Fibroblast of lung (primary cell): Measurements from ENCODE around the gene GCC1. TPM values are rescaled to one million over a fixed set of nuclear protein-coding genes. Genes with fewer than 3 reads are reported as not detected.

Experiments
- DNase-seq, 2 donors: peaks; one replicate each; pipeline versions ENCODE4 v3.0.0 to v3.0.0-alpha.2; 2010; ENCODE audit warnings: low read depth in 2 of 2
- H2AFZ ChIP-seq: 2 replicates; pipeline ENCODE4 v1.5.1; 2012; ENCODE audit warnings: low read length, control low read depth, inconsistent platforms
- H3K27ac ChIP-seq: 2 replicates; pipeline ENCODE4 v1.5.1; 2011; ENCODE audit warnings: low read length, control low read depth; ENCODE audit not compliant: insufficient read depth
- H3K27me3 ChIP-seq: 2 replicates; pipeline ENCODE4 v1.5.1; 2011; ENCODE audit warnings: mild to moderate bottlenecking, low read length; ENCODE audit not compliant: control insufficient read depth, insufficient read depth
- H3K36me3 ChIP-seq: 2 replicates; pipeline ENCODE4 v1.5.1; 2011; ENCODE audit warnings: low read length; ENCODE audit not compliant: control insufficient read depth, insufficient read depth
- H3K4me1 ChIP-seq: 2 replicates; pipeline ENCODE4 v1.5.1; 2011; ENCODE audit warnings: low read length; ENCODE audit not compliant: control insufficient read depth, insufficient read depth; ENCODE audit errors: extremely low read depth
- H3K4me2 ChIP-seq: 2 replicates; pipeline ENCODE4 v1.5.1; 2011; ENCODE audit warnings: low read length, control low read depth; ENCODE audit not compliant: insufficient read depth; ENCODE audit errors: extremely low read depth
- H3K4me3 ChIP-seq, 4 experiments: fragments of 200-600 bp in 1 of 4; sonication (generic) in 1 of 4; replicated peaks in 1 of 4; 2 replicates each; pipeline ENCODE4 v1.5.1; 2011 to 2016; ENCODE audit warnings: low read length in 4 of 4, low read depth in 3 of 4, mild to moderate bottlenecking in 3 of 4, control low read depth in 2 of 4, inconsistent platforms in 1 of 4, mixed read lengths in 1 of 4; ENCODE audit not compliant: insufficient read depth in 1 of 4; ENCODE audit errors: control extremely low read depth in 1 of 4
- H3K79me2 ChIP-seq: 2 replicates; pipeline ENCODE4 v1.5.1; 2012; ENCODE audit warnings: mild to moderate bottlenecking, low read length, inconsistent platforms; ENCODE audit not compliant: control insufficient read depth, insufficient read depth
- H3K9ac ChIP-seq: 2 replicates; pipeline ENCODE4 v1.5.1; 2011; ENCODE audit warnings: mild to moderate bottlenecking, low read length, control low read depth; ENCODE audit not compliant: insufficient read depth
- H3K9me3 ChIP-seq: 2 replicates; pipeline ENCODE4 v1.5.1; 2012; ENCODE audit warnings: low read depth, low read length; ENCODE audit not compliant: control insufficient read depth, insufficient read depth
- H4K20me1 ChIP-seq: 2 replicates; pipeline ENCODE4 v1.5.1; 2011; ENCODE audit warnings: low read length; ENCODE audit not compliant: control insufficient read depth, insufficient read depth; ENCODE audit errors: extremely low read depth
- CTCF ChIP-seq, 2 donors: IDR thresholded peaks in 1 of 2; conservative IDR thresholded peaks in 1 of 2; 1 replicate in 1 of 2; 2 replicates in 1 of 2; pipeline ENCODE4 v1.5.1; 2011 to 2012; ENCODE audit warnings: low read length in 2 of 2, control low read depth in 1 of 2, inconsistent platforms in 1 of 2, low read depth in 1 of 2, mild to moderate bottlenecking in 1 of 2
- EZH2 ChIP-seq: IDR thresholded peaks from 2 replicates; pipeline ENCODE4 v1.5.1; 2012; ENCODE audit warnings: low read length, control low read depth, mild to moderate bottlenecking; ENCODE audit errors: missing control alignments
- polyA plus RNA-seq, 2 donors: library from polyadenylated mRNA; depleted of rRNA in 1 of 2; stranded (reverse) in 1 of 2; unstranded in 1 of 2; fragments of >200 nt; gene quantifications; 2 replicates each; pipeline ENCODE4 v1.2.1, GENCODE V29; 2011 to 2012; ENCODE audit warnings: missing spikeins in 1 of 2
- total RNA-seq: library from RNA; depleted of rRNA; stranded (reverse); fragments of >200 nt; gene quantifications from 2 replicates; pipeline ENCODE4 v1.2.1, GENCODE V29; 2014

Gene GCC1
- total and polyA plus RNA-seq, 2 donors (not counting 1 experiment from before 2014, with no cell fraction given), result 8.0 to 38.8 TPM

GRCh38 chr7:127586346-127586745 lies 950 bp upstream of the GCC1 start:
- Histone ChIP-seq H3K79me2 (peaks cover 29% of the 10 kb centered on the region), H3K27me3 (no peaks in the 10 kb centered on the region)
- no peak for TF ChIP-seq CTCF (conservative IDR thresholded peaks at IDR 0.05 in 1 of 2, IDR thresholded peaks at IDR 0.05 in 1 of 2; ENCODE audit: low read depth in 1 of 2, low read length in 2 of 2)
- TF ChIP-seq EZH2, result no peak

GRCh38 chr7:127584648-127585043 lies 750 bp downstream of the GCC1 start:
- H3K4me1 ChIP-seq, result peaks cover 3% of the 10 kb centered on the region
- no peaks in the 10 kb centered on the region for H4K20me1 ChIP-seq
- H3K27ac ChIP-seq, result peak overlapping the region; percentile 83
- H3K27me3 ChIP-seq, result no peaks in the 10 kb centered on the region
- peak overlapping the region; percentile 7 for H2AFZ ChIP-seq
- H3K36me3 ChIP-seq, result peaks cover 2% of the 10 kb centered on the region
- peak overlapping the region; percentile 88 for H3K9ac ChIP-seq
- H3K4me2 ChIP-seq, result peak overlapping the region; percentile 93
- no peak for DNase-seq
- peaks cover 29% of the 10 kb centered on the region for H3K79me2 ChIP-seq
- H3K4me3 ChIP-seq, result peak overlapping the region; percentile 55 to 91 (median 84)
- TF ChIP-seq CTCF (conservative IDR thresholded peaks at IDR 0.05 in 1 of 2, IDR thresholded peaks at IDR 0.05 in 1 of 2; ENCODE audit: low read depth in 1 of 2, low read length in 2 of 2) (no peak), EZH2 (no peak)
- H3K9me3 ChIP-seq, result no peaks in the 10 kb centered on the region

More at GRCh38 chr7:127586346-127586745, 950 bp upstream of the GCC1 start:
- H4K20me1 ChIP-seq, result no peaks in the 10 kb centered on the region
- no peak overlapping the region for H3K27ac ChIP-seq
- H3K4me2 ChIP-seq, result no peak overlapping the region
- peaks cover 3% of the 10 kb centered on the region for H3K4me1 ChIP-seq
- no peak for DNase-seq
- H3K4me3 ChIP-seq, result no peak overlapping the region
- no peak overlapping the region for H2AFZ ChIP-seq
- H3K9me3 ChIP-seq, result no peaks in the 10 kb centered on the region
- peaks cover 8% of the 10 kb centered on the region for H3K36me3 ChIP-seq
- H3K9ac ChIP-seq, result no peak overlapping the region

GRCh38 chr7:127582361-127582760 lies 3.0 kb downstream of the GCC1 start:
- H3K4me1 ChIP-seq, result peaks cover 6% of the 10 kb centered on the region

More at GRCh38 chr7:127582361-127582760, 3.0 kb downstream of the GCC1 start:
- Histone ChIP-seq H4K20me1 (no peaks in the 10 kb centered on the region), H3K9me3 (no peaks in the 10 kb centered on the region), H3K79me2 (peaks cover 23% of the 10 kb centered on the region), H3K4me3 (no peak overlapping the region), H3K27me3 (no peaks in the 10 kb centered on the region), H3K4me2 (no peak overlapping the region), H2AFZ (no peak overlapping the region), H3K36me3 (peaks cover 2% of the 10 kb centered on the region), H3K27ac (no peak overlapping the region), H3K9ac (no peak overlapping the region)
- peak; percentile 34 to 38 for DNase-seq
- TF ChIP-seq EZH2 (no peak), CTCF (conservative IDR thresholded peaks at IDR 0.05 in 1 of 2, IDR thresholded peaks at IDR 0.05 in 1 of 2; ENCODE audit: low read depth in 1 of 2, low read length in 2 of 2) (no peak)
